ENCODE measurements around the gene TYSND1.
"Not testable (repeated sequence)": the region's sequence is repeated elsewhere in the genome, so short reads cannot be mapped to it uniquely, and the experiment has no call there.

TYSND1 gene

GRCh38 chr10:70162892-70163201 lies 16.3 kb upstream of the TYSND1 start:
- no peak for DNase-seq

- no peak for DNase-seq
These were observed 15.8 kb upstream of the TYSND1 start for GRCh38 chr10:70162151-70162891.

GRCh38 chr10:70160798-70161197 lies 14.3 kb upstream of the TYSND1 start:
- no peak for DNase-seq

GRCh38 chr10:70159366-70159765 lies 12.9 kb upstream of the TYSND1 start:
- not testable (repeated sequence) for DNase-seq

- DNase-seq = no peak
These were observed 11.6 kb upstream of the TYSND1 start for GRCh38 chr10:70158113-70158512.

- no peak for DNase-seq
These were observed 8.8 kb upstream of the TYSND1 start for GRCh38 chr10:70155255-70155838.

- DNase-seq = no peak
These were observed 2.0 kb upstream of the TYSND1 start for GRCh38 chr10:70148516-70148915.

- DNase-seq = no peak
These were observed 742 bp upstream of the TYSND1 start for GRCh38 chr10:70147259-70147625.

- DNase-seq = no peak
These were observed 623 bp downstream of the TYSND1 start for GRCh38 chr10:70145666-70146488.

- DNase-seq = no peak
These were observed 1.3 kb downstream of the TYSND1 start for GRCh38 chr10:70145166-70145665.

- no peak for DNase-seq
These were observed 2.0 kb downstream of the TYSND1 start for GRCh38 chr10:70144372-70145110.

GRCh38 chr10:70142555-70142954 lies 3.9 kb downstream of the TYSND1 start:
- no peak for DNase-seq

- DNase-seq = no peak
These were observed 6.2 kb downstream of the TYSND1 start for GRCh38 chr10:70140297-70140696.

GRCh38 chr10:70139997-70140250 lies 6.6 kb downstream of the TYSND1 start:
- no peak for DNase-seq

- no peak for DNase-seq
These were observed 7.1 kb downstream of the TYSND1 start for GRCh38 chr10:70139151-70139996.

GRCh38 chr10:70137927-70138883 lies 8.3 kb downstream of the TYSND1 start:
- DNase-seq = no peak

GRCh38 chr10:70137135-70137534 lies 9.4 kb downstream of the TYSND1 start:
- no peak for DNase-seq

- no peak for DNase-seq
These were observed 10.8 kb downstream of the TYSND1 start for GRCh38 chr10:70135684-70136083.

GRCh38 chr10:70135046-70135445 lies 11.5 kb downstream of the TYSND1 start:
- DNase-seq = no peak

- no peak for DNase-seq
These were observed 14.1 kb downstream of the TYSND1 start, which contains the start of gene AIFM2 for GRCh38 chr10:70132098-70133029. TSS of gene AIFM2 (minus strand) at chr10:70132825. CDS start at chr10:70124084, 8,741 bp downstream.

Measured in NCI-H187 treated with DMSO at 0.1 percent for 48 hours (cell line).